SKM-1 treated with dmso at 0.1 percent for 144 hours (cell line): Measurements from ENCODE around the gene DDN.

Experiments used
- DNase-seq: peaks from one replicate; lab custom pipeline; 2025; ENCODE audit not compliant: unreplicated experiment; lab: John Stamatoyannopoulos, UW

Gene DDN

GRCh38 chr12:48999371-49000131 is at the start of gene DDN:
Gene DDN (minus strand): TSS chr12:48999375. CDS start chr12:48999287, 88 bp downstream.
- DNase-seq, result no peak

- DNase-seq, result no peak
Observed at GRCh38 chr12:49048953-49049352, 49.8 kb upstream of the DDN start.

GRCh38 chr12:49046129-49046895 is 47.1 kb upstream of the DDN start:
- DNase-seq, result no peak

DNA sequence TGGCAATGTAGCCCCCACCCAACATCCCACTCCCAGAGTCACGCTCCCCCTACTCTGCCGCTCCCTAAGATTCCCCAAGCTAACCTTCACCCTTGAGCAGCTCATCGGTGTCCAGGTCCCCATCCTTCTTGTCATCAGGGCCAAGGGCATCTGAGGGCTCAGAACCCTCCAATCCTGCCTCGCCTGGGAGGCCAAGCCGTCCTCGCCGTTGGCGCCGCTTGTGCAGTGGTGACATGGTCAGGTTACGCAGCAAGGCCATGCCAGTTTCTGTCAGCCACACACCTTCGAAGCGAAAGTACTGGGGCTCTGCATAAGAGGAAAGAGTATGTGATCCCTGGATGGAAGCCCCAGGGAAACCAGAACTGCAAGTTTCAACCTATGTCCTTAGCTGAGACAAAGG is 45.5 kb upstream of the DDN start:
- no peak for DNase-seq

GRCh38 chr12:49043856-49044258 is 44.7 kb upstream of the DDN start:
- peak; percentile 27 for DNase-seq

- no peak for DNase-seq
Observed at GRCh38 chr12:49043241-49043640, 44.1 kb upstream of the DDN start.

DNA sequence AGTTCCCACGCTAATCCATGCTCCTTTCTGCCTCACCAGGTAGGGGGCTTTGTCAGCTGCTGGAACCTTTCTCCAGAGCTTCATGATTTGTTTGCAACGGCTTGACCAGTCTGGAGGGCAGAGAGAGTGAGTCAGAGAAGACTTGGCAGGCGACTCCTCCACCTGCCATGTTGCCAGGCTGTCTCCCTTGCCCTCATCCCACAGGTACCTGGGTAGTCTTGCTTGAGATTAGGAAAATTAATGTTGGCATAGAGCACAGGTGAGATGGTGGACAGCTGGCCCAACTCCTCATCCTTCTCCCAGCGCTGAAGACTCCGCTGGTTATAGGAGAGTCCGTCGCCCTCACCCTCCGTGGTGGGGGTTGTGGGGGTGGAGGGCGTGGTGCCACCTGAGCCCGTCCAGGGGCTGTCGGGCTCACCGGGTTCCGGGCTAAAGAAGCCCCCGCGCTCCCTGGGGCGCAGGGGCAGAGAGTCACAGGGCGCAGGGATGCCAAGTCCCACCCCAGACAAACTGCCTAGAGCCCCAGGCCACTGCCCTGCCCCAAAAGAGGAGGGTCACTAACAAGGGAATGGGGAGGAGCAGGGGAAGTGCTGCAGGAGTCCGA is 42.8 kb upstream of the DDN start:
- no peak for DNase-seq

GRCh38 chr12:49041036-49041880 is 42.1 kb upstream of the DDN start:
- DNase-seq, result no peak

DNA sequence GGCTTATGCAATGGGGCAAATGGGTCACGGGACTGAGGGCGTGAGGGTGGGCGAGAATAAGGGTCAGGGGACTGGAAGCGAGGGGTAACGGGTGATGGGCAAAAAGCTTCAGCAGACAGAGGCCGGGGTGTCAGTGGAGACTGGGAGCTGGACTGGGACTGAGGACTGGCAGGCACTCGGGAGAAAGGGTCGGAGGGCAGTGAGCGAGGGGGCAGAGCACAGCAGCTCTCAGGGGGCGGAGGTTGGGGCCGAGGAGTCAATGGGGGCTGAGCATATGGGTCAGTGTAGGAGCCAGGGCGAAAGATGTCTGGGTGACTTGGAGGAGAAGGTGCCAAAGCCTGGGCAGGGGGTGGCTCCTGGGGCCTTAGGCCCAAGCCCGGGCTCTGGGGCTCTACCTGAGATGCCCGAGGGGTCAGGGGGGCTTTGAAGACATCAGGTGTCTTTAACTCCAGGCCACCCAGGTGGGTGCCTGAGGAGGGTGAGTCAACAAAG is 41.2 kb upstream of the DDN start:
- no peak for DNase-seq

- DNase-seq, result no peak
Observed at GRCh38 chr12:49039421-49040363, 40.5 kb upstream of the DDN start.

GRCh38 chr12:49038291-49038955 is 39.2 kb upstream of the DDN start:
- no peak for DNase-seq

- DNase-seq, result no peak
Observed at GRCh38 chr12:49037947-49038237, 38.7 kb upstream of the DDN start.

GRCh38 chr12:49037111-49037946 is 38.2 kb upstream of the DDN start:
- DNase-seq, result no peak

DNA sequence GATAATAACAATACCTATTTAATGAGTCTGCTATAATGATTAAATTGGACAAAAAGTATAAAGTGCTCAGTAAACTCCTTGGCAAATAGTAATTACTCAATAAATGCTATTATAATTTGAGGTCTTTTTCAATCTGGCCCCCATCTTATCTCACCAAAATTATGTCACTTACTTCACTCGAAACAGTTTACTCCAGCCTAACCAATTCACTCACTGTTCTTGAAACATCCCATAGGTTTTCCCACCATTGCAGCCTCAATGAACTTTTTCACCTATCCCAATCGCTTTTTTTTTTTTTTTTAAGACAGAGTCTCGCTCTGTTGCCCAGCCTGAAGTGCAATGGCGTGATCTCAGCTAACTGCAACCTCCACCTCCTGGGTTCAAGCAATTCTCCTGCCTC is 36.9 kb upstream of the DDN start:
- no peak for DNase-seq

DNA sequence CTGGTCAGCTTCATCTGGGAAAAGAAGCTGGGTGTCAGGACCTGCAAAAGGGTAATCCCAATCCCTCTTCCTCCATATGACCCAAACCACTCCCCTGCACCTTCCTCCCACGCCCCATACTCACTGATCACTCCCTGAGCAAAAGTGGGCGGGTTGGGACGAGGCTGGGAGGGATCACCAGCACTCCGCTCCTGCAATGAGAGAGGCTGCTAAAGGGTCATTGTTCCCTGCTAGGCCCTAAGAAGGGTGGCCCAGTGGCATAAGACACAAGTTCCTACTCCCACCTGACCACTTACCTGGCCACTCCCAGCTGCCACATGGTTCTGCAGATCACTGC is 35.1 kb upstream of the DDN start:
- no peak for DNase-seq

DNA sequence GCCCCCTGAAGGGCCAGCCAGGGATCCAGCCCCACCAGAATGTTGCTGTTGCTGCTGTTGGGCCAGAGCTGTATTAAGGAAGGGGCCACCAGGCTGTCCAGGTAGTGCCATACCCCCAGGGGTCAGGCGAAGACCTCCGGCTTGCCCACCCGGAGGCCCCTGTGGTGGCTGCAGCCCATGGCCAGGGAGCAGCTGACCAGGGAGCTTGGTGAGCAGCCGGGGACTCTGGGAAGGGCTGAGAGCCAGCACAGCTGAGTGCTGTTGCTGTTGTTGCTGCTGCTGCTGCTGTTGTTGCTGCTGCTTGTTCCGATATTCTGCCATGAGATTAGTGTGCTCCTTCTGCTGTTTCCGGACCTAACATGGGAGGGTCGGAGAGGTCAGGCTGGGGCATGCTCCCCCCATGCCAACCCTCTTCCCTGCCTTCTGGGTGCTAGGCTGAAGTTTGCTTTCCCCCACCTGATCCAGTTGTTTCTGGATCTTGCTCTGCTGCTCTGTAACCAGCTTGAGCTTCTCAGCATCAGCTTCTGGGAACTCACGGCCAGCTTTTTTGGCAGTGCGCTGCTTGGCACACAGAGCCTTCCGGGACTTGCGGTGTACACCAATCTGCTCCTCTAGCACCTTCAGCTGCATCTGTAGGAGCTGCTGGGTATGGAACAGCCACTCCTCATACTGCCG is 34.6 kb upstream of the DDN start:
- no peak for DNase-seq

GRCh38 chr12:49032679-49033447 is 33.7 kb upstream of the DDN start:
- no peak for DNase-seq

- no peak for DNase-seq
Observed at GRCh38 chr12:49032276-49032675, 33.1 kb upstream of the DDN start.
